Measurements from ENCODE around the gene PNLIP. TPM values are rescaled to one million over a fixed set of nuclear protein-coding genes. Genes with fewer than 3 reads are reported as not detected.

PNLIP gene
- total RNA-seq, 2 donors from 2014 or later = 5.0 TPM; not detected in 1

GRCh38 chr10:116538992-116539391 is 6.7 kb upstream of the PNLIP start:
- Histone ChIP-seq H3K27ac (no peak overlapping the region), H3K4me1 (no peaks in the 10 kb centered on the region), H3K4me3 (no peak overlapping the region), H3K9ac (ENCODE audit: low read depth in 2 of 2, low read length in 2 of 2) (no peak overlapping the region), H3K9me3 (no peaks in the 10 kb centered on the region), H3K36me3 (no peaks in the 10 kb centered on the region), H3K27me3 (no peaks in the 10 kb centered on the region)
- no peak for DNase-seq
- intact Hi-C loops (cut with DNase I) = no loop called here
- TF ChIP-seq CTCF (IDR thresholded peaks at IDR 0.05) = no peak

- no peaks in the 10 kb centered on the region for H3K9me3 ChIP-seq
- no peaks in the 10 kb centered on the region for H3K36me3 ChIP-seq
- H3K9ac ChIP-seq (ENCODE audit: low read depth in 2 of 2, low read length in 2 of 2) = no peak overlapping the region
- TF ChIP-seq CTCF (IDR thresholded peaks at IDR 0.05) = no peak
- no peaks in the 10 kb centered on the region for H3K27me3 ChIP-seq
- no peaks in the 10 kb centered on the region for H3K4me1 ChIP-seq
- intact Hi-C loops (cut with DNase I) = no loop called here
- no peak overlapping the region for H3K4me3 ChIP-seq
- DNase-seq = no peak
- H3K27ac ChIP-seq = no peak overlapping the region
Observed at GRCh38 chr10:116540814-116541213, 4.9 kb upstream of the PNLIP start.

- DNase-seq = no peak
- no peaks in the 10 kb centered on the region for H3K36me3 ChIP-seq
- TF ChIP-seq CTCF (IDR thresholded peaks at IDR 0.05) = no peak
- H3K27me3 ChIP-seq = no peaks in the 10 kb centered on the region
- no peaks in the 10 kb centered on the region for H3K9me3 ChIP-seq
- no peak overlapping the region for H3K9ac ChIP-seq (ENCODE audit: low read depth in 2 of 2, low read length in 2 of 2)
- intact Hi-C loops (cut with DNase I) = no loop called here
- H3K4me3 ChIP-seq = no peak overlapping the region
- no peak overlapping the region for H3K27ac ChIP-seq
- H3K4me1 ChIP-seq = no peaks in the 10 kb centered on the region
Observed at GRCh38 chr10:116542007-116542677, 3.6 kb upstream of the PNLIP start.

GRCh38 chr10:116545122-116545521 is 609 bp upstream of the PNLIP start:
- Histone ChIP-seq H3K9me3 (no peaks in the 10 kb centered on the region), H3K4me1 (no peaks in the 10 kb centered on the region), H3K9ac (ENCODE audit: low read depth in 2 of 2, low read length in 2 of 2) (no peak overlapping the region), H3K36me3 (no peaks in the 10 kb centered on the region), H3K27me3 (no peaks in the 10 kb centered on the region), H3K27ac (no peak overlapping the region), H3K4me3 (no peak overlapping the region)
- intact Hi-C loops (cut with DNase I) = no loop called here
- DNase-seq = no peak
- no peak for TF ChIP-seq CTCF (IDR thresholded peaks at IDR 0.05)

- H3K9ac ChIP-seq (ENCODE audit: low read depth in 2 of 2, low read length in 2 of 2) = no peak overlapping the region
- H3K4me1 ChIP-seq = no peaks in the 10 kb centered on the region
- intact Hi-C loops (cut with DNase I) = no loop called here
- DNase-seq = no peak
- TF ChIP-seq CTCF (IDR thresholded peaks at IDR 0.05) = no peak
- H3K4me3 ChIP-seq = no peak overlapping the region
- H3K27ac ChIP-seq = no peak overlapping the region
- no peaks in the 10 kb centered on the region for H3K36me3 ChIP-seq
- no peaks in the 10 kb centered on the region for H3K9me3 ChIP-seq
- H3K27me3 ChIP-seq = no peaks in the 10 kb centered on the region
Observed at GRCh38 chr10:116548301-116548700, 2.6 kb downstream of the PNLIP start.
